HG02759 (cell line): ENCODE measurements around the gene CNST.

ENCODE experiments used
- ATAC-seq: cut with Tn5 transposase; IDR thresholded peaks from one replicate; pipeline ENCODE4 v1.9.1; 2021; ENCODE audit warnings: mild to moderate bottlenecking, moderate library complexity; ENCODE audit not compliant: unreplicated experiment

The CNST gene

GRCh38 chr1:246566128-246566812, at the start of gene CNST, which contains the start of gene TFB2M:
TSS of gene CNST (plus strand) at chr1:246566456. CDS start at chr1:246591563, 25,107 bp downstream.
TSS of gene TFB2M (minus strand) at chr1:246566261. CDS start at chr1:246566138, 123 bp downstream.
- ATAC-seq = peak; percentile 94

GRCh38 chr1:246517391-246517790, 48.9 kb upstream of the CNST start:
- no peak for ATAC-seq

DNA sequence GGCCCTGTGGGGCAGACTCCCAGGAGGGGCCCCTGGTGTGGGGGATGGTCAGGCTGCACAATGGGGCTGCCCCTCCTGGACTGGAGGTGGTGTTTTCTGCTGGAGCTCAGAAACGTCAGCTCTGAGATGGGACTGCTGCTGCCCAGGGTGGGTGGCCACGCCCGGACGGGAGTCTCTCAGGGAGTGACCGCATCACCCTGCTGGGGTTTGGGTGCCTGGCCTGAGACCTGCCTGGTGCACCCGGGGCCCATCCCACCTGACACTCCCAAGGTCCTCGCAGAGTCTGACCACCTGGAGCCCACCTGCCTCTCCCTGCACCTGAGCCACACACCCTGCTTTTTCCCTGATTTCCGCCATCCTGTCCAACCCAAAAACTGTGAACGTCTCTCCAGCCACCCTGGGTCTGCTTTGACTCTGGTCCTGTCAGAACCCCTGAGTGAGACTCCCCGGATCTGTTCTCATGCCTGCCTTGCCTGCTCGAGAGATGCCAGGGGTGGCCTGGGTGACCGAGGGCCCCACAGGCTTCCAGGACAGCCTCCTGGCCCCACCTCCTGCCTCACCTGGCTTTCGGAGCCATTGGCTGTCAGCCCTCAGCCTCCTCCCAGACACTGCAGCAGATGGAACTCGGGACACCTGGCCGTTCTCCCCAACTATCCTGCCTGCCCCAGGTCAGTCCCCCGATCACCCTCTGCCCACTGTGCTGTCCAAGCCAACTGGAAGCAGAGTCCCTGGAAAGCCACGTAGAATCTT, 47.6 kb upstream of the CNST start:
- no peak for ATAC-seq

DNA sequence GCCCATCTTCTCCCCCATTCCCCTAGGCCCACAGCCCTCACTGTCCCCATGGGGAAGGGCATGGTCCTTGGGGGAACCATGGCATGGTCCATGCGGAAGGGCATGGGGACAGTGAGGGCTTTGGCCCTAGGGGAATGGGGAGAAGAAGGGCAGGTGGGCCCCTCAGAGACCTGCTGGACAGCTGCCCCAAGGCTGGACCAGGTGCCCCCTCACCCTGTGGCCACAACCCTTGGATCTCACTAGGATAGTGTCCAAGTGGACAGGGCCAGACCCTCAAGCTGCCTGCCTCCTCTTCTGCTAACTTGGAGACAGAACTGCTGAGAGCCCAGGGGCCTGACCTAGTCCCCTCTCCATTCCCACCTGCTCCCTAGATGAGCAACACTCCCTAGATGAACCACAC, 46.7 kb upstream of the CNST start:
- no peak for ATAC-seq

DNA sequence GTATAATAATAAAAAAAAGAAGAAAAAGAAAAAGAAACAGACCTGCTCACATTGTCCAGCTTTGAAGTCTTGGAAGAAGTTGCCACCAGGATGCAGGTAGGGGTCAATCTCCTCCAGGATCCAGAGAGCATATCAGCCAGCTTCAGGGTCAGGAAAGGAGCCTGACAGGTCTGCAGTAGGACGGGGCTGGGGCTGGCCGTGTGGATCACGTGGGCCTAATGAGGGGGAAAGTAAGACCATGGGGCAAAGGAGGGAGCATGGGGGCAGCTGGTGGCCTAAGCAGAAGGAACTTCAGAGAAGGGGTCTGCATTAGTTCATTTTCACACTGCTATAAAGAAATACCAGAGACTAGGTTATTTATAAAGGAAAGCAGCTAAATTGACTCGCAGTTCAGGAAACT, 39.9 kb upstream of the CNST start:
- no peak for ATAC-seq

DNA sequence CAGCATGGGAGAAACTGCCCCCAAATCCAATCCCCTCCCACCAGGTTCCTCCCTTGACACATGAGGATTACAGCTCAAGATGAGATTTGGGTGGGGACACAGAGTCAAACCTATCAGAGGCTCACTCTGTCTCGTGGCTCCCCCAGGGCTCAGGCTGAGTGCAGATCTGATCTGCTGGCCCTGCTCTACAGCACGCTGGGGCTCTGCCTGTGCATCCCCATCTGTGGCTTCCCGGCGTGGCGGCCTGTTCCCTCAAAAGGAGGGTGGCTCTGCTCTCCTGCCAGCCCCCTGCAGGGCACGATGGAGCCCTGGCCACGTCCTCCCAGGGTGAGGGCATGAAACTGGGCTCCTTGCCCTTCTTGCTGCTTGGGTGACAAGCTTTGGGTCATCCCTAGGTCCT, 39.3 kb upstream of the CNST start:
- ATAC-seq = no peak

GRCh38 chr1:246527402-246528088, 38.7 kb upstream of the CNST start:
- peak; percentile 49 for ATAC-seq

GRCh38 chr1:246528933-246529731, 37.1 kb upstream of the CNST start:
- ATAC-seq = no peak

GRCh38 chr1:246530482-246530881, 35.8 kb upstream of the CNST start:
- no peak for ATAC-seq

GRCh38 chr1:246532519-246532918, 33.7 kb upstream of the CNST start:
- ATAC-seq = no peak

GRCh38 chr1:246533371-246533905, 32.8 kb upstream of the CNST start:
- ATAC-seq = no peak

GRCh38 chr1:246534114-246534513, 32.1 kb upstream of the CNST start:
- no peak for ATAC-seq

DNA sequence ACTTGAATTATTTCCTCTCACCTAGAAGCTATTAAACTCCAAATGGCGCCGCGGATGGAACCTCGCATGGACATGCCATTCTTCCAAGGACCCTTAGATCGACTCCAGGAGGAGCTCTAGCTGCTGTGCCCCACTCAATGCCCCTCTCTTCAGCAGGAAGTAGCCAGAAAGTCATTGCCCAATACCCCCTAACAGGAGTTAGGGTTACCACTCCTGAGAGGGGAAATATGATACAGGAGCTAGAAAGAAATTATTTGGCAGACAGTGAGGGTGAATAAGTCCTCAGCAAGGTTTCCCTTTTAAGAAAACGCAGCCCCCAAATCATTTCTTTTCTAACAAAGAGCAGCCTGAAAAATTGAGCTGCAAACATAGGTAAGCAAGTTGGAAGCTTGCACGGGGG, 28.8 kb upstream of the CNST start:
- no peak for ATAC-seq

DNA sequence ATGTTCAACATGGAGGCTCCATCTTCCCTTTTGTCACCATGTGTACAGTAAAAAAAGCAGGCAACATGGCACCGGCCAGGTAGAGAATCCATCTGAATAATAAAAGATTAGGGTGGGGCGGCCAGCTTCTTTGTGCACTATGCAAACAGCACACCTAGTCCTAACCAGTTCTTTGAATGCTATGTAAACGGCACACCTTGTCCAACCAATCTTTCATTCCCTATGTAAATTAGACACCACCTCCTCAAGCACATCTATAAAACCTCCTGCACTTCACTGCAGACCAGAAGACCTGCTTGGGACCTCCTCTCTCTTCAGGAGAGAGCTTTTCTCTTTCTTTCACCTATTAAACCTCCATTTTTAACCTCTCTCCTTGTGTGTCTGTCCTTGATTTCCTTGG, 28.4 kb upstream of the CNST start:
- ATAC-seq = no peak

DNA sequence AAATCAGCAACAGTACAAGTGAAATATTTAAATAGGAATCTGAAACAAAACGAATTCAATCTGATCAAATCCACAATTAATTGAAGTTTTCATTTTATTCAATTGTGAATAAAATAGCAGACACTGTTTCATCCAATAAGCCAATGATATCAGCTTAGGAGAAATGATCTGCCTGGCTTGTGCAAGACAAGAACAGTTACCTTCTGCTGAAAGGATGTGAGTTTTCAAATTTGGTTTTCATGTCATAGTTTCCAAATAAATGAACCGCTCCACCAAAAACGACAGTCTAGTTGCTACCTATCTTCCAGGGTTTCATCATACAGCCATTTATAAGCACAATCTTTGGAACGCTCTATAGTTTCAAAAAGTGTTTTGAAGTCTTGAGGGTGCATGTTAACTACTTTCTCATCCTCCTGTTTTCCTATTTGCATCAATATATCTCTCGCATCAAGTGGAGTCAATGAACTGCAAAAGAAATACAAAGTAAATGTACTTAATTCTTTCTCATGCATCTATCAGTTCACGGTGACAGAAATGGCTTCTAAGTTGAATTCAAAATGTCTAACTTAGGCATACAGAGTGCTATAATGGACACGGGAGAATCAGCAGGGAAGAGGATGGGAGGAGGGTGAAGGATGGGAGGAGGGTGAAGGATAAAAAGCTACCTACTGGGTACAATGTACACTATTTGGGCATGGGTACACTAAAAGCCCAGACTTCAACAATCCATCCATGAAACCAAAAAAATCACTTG, 25.3 kb upstream of the CNST start:
- no peak for ATAC-seq

DNA sequence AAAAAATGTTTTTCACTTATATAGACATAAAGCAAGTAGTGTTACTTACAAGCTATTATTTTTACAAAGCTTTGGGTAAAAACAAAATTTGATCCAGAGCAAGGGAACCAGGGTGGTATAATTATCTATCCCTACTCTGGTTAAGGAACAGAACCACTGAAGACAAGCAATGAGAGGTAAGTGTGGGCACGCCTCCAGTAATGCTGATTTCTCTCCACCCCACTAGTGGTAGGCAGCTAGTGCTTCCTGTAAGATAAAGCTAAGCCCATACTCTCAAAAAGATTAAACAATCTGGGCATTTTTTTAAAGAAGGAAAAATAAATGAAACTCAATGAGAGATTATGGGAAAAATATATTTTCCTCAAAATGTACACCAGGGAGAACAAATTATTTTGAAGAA, 22.3 kb upstream of the CNST start:
- ATAC-seq = no peak

DNA sequence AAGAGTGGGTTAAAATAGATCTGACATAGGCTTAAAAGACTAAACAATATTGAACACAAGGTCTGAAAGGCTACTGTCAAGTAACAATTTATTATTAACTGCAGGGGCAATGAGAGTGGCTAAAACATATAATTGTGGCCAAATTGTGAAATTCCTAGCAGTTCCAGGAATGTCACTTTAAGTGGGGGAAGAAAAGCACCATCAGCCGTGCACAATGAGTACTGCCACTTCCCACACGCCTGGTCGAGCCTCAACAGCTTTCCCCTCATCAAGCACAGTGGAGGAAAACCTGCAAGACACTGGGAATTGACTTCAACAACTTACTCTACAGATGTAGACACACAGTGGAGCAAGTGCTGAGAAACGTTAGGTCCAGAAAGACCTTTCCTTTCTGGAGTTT, 16.6 kb upstream of the CNST start:
- ATAC-seq = no peak

GRCh38 chr1:246550402-246550801, 15.9 kb upstream of the CNST start:
- no peak for ATAC-seq

GRCh38 chr1:246552110-246552509, 14.1 kb upstream of the CNST start:
- ATAC-seq = no peak

DNA sequence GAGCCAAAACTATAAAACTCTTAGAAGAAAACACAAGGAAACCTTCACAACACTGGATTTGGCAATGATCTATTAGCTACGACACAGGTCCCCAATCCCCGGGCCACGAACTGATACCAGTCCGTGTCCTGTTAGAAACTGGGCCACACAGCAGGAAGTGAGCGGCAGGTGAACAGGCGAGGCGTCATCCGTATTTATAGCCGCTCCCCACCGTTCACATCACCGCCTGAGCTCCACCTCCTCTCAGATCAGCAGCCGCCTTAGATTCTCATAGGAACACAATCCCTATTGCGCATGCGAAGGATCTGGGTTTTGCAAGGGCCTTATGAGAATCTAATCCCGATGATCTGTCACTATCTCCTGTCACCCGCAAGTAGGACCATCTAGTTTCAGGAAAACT, 12.1 kb upstream of the CNST start:
- no peak for ATAC-seq
